ENCODE data around the gene ELMO1. TPM values are rescaled to one million over a fixed set of nuclear protein-coding genes. Genes with fewer than 3 reads are reported as not detected.

Gene ELMO1
- total RNA-seq, 2 donors from 2014 or later, result 10.9 to 56.0 TPM

- Histone ChIP-seq H3K4me3 (no peak overlapping the region), H3K9me3 (no peaks in the 10 kb centered on the region), H3K4me1 (no peaks in the 10 kb centered on the region), H3K36me3 (replicated peaks in 1 of 2; ENCODE audit: insufficient read depth in 1 of 2, low read depth in 2 of 2) (no peaks in the 10 kb centered on the region), H3K27me3 (no peaks in the 10 kb centered on the region), H3K27ac (peak overlapping the region in 1 of 4 donors; percentile 62)
- DNase-seq, result peak in 1 of 4 donors; percentile 29
- TF ChIP-seq POLR2A (IDR thresholded peaks at IDR 0.05) (no peak), CTCF (IDR thresholded peaks at IDR 0.05) (no peak)
- ATAC-seq, result no peak
- intact Hi-C loops (cut with DNase I), result no loop called here
- 57 to 71% methylated on average over 10 of the region's 10 CpGs for WGBS, 2 donors
Measured at GRCh38 chr7:37391791-37392672, 56.6 kb downstream of the ELMO1 start.

DNA sequence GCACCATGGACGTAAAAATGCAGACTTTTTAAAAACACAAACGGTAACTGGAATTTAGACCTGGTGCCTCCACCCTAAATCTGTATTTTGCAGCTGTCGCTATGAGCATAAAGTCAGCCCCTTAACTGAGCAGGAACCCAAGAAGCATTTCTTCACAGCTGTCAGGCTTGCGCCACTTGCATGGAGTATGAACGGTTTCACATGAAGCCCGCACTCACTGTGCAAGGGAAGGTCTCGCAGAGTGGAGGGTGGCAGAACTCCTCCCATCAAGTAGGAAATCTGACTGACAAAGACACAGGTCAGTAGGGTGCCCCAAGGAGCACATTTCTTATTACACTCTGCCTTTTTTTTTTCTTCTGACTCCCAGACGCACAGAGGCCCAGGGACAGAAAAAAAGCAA, 58.5 kb downstream of the ELMO1 start:
- Histone ChIP-seq H3K27me3 (no peaks in the 10 kb centered on the region), H3K4me1 (no peaks in the 10 kb centered on the region), H3K36me3 (replicated peaks in 1 of 2; ENCODE audit: insufficient read depth in 1 of 2, low read depth in 2 of 2) (no peaks in the 10 kb centered on the region), H3K9me3 (no peaks in the 10 kb centered on the region), H3K27ac (no peak overlapping the region), H3K4me3 (no peak overlapping the region)
- TF ChIP-seq POLR2A (IDR thresholded peaks at IDR 0.05), result no peak
- no peak for TF ChIP-seq CTCF (IDR thresholded peaks at IDR 0.05)
- DNase-seq (peak in 1 of 4 donors; percentile 14), ATAC-seq (no peak)
- intact Hi-C loops (cut with DNase I), result no loop called here
- 64 to 86% methylated on average over 8 of the region's 8 CpGs for WGBS, 2 donors

GRCh38 chr7:37388811-37389210, 59.9 kb downstream of the ELMO1 start:
- no peaks in the 10 kb centered on the region for H3K9me3 ChIP-seq
- WGBS, 2 donors, result 71 to 80% methylated on average over 4 of the region's 4 CpGs
- no peaks in the 10 kb centered on the region for H3K27me3 ChIP-seq
- H3K4me1 ChIP-seq, result no peaks in the 10 kb centered on the region
- intact Hi-C loops (cut with DNase I), result no loop called here
- TF ChIP-seq CTCF (IDR thresholded peaks at IDR 0.05), result no peak
- TF ChIP-seq POLR2A (IDR thresholded peaks at IDR 0.05), result no peak
- no peak for DNase-seq
- H3K27ac ChIP-seq, result no peak overlapping the region
- H3K36me3 ChIP-seq (replicated peaks in 1 of 2; ENCODE audit: insufficient read depth in 1 of 2, low read depth in 2 of 2), result no peaks in the 10 kb centered on the region
- ATAC-seq, result no peak
- H3K4me3 ChIP-seq, result no peak overlapping the region

GRCh38 chr7:37385787-37386186, 62.9 kb downstream of the ELMO1 start:
- H3K4me1 ChIP-seq, result no peaks in the 10 kb centered on the region
- WGBS, 2 donors, result 75 to 78% methylated on average over 6 of the region's 6 CpGs
- ATAC-seq (no peak), DNase-seq (peak in 1 of 4 donors; percentile 23)
- intact Hi-C loops (cut with DNase I), result no loop called here
- no peaks in the 10 kb centered on the region for H3K9me3 ChIP-seq
- no peak for TF ChIP-seq CTCF (IDR thresholded peaks at IDR 0.05)
- no peak for TF ChIP-seq POLR2A (IDR thresholded peaks at IDR 0.05)
- H3K4me3 ChIP-seq, result no peak overlapping the region
- no peak overlapping the region for H3K27ac ChIP-seq
- no peaks in the 10 kb centered on the region for H3K27me3 ChIP-seq
- H3K36me3 ChIP-seq (replicated peaks in 1 of 2; ENCODE audit: insufficient read depth in 1 of 2, low read depth in 2 of 2), result no peaks in the 10 kb centered on the region

Measured in body of pancreas (tissue), 4 donors.